Activated CD4-positive, alpha-beta T cell treated with anti-CD3 and anti-CD28 coated beads for 1 hour (primary cell): ENCODE results near the gene PSMB3.
"Not testable (repeated sequence)": the region's sequence is repeated elsewhere in the genome, so short reads cannot be mapped to it uniquely, and the experiment has no call there.

ENCODE experiments used
- DNase-seq: peaks from one replicate; pipeline ENCODE4 v3.0.0-alpha.2; 2020

PSMB3 gene

GRCh38 chr17:38716368-38717005 is 36.1 kb upstream of the PSMB3 start:
- no peak for DNase-seq

- DNase-seq: no peak
Measured at GRCh38 chr17:38717139-38717745, 35.3 kb upstream of the PSMB3 start.

- no peak for DNase-seq
Measured at GRCh38 chr17:38719289-38719942, 33.1 kb upstream of the PSMB3 start.

GRCh38 chr17:38719943-38720641 is 32.4 kb upstream of the PSMB3 start:
- no peak for DNase-seq

- no peak for DNase-seq
Measured at GRCh38 chr17:38720941-38721340, 31.6 kb upstream of the PSMB3 start.

- DNase-seq: no peak
Measured at GRCh38 chr17:38721802-38722201, 30.7 kb upstream of the PSMB3 start.

- DNase-seq: no peak
Measured at GRCh38 chr17:38724337-38724988, 28.1 kb upstream of the PSMB3 start.

GRCh38 chr17:38725066-38725465 is 27.5 kb upstream of the PSMB3 start:
- no peak for DNase-seq

- not testable (repeated sequence) for DNase-seq
Measured at GRCh38 chr17:38726145-38726544, 26.4 kb upstream of the PSMB3 start.

- no peak for DNase-seq
Measured at GRCh38 chr17:38727736-38728135, 24.8 kb upstream of the PSMB3 start.

GRCh38 chr17:38728290-38728831 is 24.2 kb upstream of the PSMB3 start:
- peak; percentile 48 for DNase-seq

- no peak for DNase-seq
Measured at GRCh38 chr17:38729368-38729885, 23.1 kb upstream of the PSMB3 start.

GRCh38 chr17:38729886-38730525 is 22.5 kb upstream of the PSMB3 start, which contains the start of gene CISD3:
Gene CISD3 (plus strand): TSS chr17:38730341. CDS start chr17:38730359, 18 bp downstream.
- peak; percentile 77 for DNase-seq

GRCh38 chr17:38730526-38731379 is 21.8 kb upstream of the PSMB3 start:
- DNase-seq: no peak

- DNase-seq: no peak
Measured at GRCh38 chr17:38731526-38732294, 20.8 kb upstream of the PSMB3 start.

GRCh38 chr17:38732376-38733281 is 19.9 kb upstream of the PSMB3 start:
- no peak for DNase-seq

- no peak for DNase-seq
Measured at GRCh38 chr17:38733282-38733981, 19.1 kb upstream of the PSMB3 start.
